ENCODE measurements around the gene WNT8A. TPM values are rescaled to one million over a fixed set of nuclear protein-coding genes. Genes with fewer than 3 reads are reported as not detected.
A peak's percentile ranks its signal among the peaks of the same experiment; 100 is the strongest.

WNT8A gene
- total RNA-seq, 1 donor from 2014 or later: not detected

DNA sequence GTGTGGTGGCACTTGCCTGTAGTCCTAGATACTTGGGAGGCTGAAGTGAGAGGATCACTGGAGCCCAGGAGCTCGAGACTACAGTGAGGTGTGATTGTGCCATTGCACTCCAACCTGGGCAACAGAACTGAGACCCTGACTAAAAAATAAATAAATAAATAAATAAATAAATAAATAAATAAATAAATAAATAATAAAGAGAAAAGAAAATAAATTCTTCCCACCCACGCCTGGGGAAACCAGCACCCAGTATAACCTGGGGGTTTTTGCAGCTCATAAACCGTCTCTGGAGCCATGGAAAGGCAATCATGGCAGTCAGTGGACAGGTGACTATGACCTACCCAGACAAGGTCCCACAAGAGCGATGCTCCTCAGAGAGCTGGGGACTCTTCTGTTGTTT, 7.9 kb downstream of the WNT8A start:
- no peak for DNase-seq

DNA sequence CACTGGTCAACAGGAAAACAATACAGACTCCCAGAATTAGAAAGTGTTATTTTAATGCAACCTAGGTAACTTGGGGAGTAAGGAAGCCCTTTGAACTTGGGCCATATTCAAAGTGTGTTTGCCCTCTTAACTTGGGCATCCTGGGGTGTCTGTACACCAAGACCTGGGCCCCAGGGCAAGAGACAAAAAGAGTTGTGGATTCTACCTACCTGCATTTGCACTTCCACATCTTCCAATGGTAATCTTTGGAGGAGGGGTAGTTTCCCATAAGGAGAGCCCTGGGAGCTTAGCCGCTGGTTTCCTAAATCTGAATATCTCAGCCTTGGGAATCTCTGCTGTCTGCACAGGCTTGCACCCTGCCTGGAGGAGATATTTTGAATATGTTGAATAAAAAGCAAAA, 8.5 kb downstream of the WNT8A start:
- DNase-seq: no peak

DNA sequence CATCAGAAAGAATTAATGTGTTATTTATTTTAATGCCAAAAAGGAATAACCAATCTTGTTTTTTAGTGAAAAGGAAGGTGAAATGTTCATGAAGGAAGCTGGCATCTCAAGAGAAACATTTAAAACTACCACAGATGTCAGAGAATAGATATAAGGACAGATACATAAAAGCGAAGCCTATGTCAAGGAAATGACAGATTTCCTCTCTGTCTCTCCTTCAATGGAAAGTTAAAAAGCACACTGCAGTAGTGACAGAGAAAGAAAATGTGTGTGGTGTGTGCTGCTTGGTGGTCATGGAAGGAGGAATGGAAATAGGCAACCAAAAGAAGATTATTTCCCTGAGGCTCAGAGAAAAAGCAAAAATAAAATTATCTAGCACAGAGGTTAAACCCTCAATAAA, 9.2 kb downstream of the WNT8A start:
- no peak for DNase-seq

DNA sequence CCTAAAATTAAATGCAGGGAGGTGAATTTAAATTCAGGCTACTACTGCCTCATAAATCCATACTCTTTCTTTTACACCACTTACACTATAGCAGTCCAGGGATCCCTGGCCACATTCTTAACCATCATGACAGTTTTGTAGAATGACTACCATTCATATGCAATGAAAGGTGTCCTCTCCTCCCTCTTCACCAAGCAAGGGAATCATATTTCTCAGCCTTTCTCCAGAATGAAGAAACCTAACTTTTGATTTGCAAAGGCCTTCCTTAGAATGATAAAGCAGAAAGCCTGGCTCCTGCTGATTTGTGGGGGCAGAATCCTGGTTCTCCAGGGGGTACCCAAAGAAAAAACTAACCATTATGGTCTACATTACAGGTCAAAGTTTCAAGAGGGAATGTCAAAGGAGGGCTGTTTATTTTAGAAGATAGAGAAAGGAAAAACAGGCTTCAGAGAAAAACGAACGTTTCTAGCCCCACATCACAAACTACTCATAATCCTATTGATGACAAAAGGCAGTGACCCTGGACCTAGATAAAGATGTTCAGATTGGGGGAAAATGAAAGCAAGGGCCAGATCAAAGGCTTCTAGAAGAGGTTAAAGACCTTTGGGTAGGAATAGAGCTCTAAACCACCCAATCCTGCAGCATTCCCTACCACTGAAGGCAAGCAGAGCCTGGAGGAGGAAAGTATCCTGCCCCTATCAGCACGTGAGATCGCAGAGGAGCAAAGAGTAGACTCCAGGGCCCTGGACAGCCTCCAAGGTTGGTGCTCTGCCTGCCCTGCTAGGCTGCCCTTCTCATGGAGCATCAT, 11.5 kb downstream of the WNT8A start:
- no peak for DNase-seq

DNA sequence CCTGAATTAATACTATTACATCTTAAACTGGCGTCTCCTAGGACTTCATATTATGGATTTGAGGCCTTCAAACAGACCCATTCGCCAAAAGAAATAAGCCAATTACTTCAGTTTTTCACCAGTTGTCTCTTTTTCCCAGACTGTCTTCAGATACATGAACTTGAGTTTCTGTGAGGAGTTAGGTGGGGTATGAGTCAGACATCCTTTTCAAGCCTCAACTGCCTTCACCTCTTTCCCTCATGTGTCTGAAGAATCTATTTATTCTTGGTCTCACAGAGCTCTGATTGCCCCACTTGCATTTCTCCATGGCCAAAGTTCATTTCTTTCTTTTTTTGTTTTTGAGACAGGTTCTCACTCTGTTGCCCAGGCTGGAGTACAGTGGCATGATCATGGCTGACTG, 12.5 kb downstream of the WNT8A start:
- DNase-seq: no peak

DNA sequence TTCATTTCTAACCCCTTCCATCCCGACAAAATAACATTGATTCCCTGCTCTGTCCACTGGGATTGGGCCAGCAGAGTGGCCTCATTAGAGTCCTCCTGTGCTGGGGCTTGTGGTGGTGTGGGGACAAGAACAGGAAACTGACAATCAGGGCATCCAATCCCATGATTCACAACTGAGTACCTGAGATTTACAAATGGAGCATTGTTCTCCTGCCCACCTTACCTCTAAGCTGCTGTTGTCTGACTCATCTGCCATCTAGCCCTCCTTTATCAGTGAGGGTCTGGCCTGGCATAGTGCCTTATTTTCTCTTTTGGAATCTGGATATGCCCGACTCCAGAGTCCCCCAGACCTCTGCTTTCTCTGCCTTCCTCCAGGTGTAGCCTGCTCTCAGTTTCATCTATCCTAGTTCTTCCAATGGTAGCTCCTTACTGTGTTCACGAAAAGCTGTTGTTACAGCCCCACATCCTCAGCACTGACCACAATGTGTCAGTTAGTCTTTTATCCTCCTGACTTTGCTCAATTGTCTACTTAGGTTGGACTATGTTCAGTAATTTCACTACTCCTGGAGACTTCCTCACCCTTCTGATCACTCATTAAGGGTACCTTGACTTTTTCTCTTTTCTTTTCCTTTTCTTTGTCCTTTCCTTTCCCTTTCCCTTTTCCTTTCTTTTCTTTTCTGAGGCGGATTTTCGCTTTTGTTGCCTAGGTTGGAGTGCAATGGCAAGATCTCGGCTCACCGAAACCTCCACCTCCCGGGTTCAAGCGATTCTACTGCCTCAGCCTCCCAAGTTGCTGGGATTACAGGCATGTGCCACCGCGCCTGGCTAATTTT, 13.4 kb downstream of the WNT8A start:
- no peak for DNase-seq

DNA sequence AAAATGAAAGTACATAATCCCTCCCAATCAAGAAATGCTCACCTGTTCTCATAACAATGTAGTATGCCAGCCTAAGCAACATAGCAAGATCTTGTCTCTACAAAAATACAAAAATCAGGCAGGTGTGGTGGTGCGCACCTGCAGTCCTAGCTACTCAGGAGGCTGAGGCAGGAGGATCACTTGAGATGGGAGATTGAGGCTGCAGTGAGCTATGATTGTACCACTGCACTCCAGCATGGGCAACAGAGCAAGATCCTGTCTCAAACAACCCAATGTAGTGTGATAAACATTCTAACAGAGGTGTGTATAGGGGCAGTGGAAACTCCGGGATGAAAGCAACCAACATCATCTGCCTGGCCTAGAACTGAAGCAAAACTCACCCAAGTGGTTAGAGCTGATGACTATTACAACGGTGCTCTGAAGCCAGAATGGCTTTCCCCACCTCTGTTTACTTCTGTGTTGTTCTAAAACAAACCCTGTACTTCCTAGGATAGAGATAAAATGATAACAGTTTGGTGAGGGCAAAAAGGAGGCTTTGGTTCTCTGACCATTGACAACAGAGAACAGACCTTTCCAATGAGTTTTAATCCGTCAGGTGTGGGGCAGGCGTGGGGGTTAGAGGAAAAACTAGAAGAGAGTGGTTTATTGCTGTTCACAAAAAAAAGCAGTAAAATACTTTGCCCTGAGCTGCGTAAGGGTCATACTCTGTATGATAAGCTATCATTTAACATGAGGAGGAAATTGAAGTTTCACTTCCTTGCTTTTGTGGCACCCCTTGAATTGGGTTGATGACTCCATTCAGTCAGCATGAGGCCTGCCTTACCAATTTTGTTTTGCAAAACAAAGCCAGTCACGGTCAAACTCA, 18.9 kb downstream of the WNT8A start:
- no peak for DNase-seq

DNA sequence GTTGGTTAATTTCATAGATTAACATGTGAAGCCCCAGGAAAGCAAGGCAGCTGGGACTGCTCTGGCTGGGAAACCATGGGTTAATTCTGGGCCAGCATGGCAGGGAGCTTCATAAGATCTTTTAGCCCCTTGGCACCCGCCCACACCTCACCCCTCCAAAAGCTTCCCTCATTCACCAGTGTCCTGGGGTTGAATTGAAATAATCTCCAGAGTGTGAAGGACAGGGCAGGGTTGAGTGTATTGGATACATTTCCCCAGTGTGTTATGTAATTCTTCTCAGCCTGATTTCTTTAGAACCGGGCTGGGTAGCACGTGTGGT, 19.4 kb downstream of the WNT8A start:
- no peak for DNase-seq

DNA sequence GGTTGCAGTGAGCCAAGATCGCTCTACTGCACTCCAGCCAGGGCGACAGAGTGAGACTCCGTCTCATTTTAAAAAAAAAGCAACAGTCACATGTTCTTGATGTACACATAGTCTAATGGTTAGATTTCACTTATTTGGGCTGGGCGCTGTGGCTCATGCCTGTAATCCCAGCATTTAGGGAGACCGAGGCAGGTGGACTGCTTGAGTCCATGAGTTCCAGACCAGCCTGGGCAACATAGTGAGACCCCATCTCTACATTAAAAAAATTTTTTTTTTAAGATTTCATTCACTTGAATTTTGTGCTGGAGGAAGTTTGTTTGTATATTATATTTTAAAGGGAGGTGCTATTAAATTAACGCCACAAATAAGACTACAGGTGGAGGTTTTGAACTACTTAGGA, 21.9 kb downstream of the WNT8A start:
- no peak for DNase-seq

DNA sequence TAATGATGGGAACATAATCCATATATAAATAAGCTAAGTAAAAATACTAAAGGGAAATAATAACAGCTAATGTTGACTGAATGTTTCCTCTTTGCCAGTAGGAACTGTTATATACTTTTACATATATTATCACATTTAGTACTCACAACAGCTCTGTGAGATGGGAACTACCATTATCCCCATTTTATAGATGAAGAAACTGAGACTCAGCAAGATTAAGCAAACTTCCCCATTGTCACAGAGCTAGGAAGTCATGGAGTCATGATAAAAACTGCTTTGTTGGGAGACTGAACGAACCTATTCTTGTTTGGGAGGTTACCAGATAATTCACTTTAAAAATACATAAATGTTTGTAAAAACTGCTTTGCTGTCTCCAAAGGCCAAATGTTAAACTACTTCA, 23.4 kb downstream of the WNT8A start:
- no peak for DNase-seq

DNA sequence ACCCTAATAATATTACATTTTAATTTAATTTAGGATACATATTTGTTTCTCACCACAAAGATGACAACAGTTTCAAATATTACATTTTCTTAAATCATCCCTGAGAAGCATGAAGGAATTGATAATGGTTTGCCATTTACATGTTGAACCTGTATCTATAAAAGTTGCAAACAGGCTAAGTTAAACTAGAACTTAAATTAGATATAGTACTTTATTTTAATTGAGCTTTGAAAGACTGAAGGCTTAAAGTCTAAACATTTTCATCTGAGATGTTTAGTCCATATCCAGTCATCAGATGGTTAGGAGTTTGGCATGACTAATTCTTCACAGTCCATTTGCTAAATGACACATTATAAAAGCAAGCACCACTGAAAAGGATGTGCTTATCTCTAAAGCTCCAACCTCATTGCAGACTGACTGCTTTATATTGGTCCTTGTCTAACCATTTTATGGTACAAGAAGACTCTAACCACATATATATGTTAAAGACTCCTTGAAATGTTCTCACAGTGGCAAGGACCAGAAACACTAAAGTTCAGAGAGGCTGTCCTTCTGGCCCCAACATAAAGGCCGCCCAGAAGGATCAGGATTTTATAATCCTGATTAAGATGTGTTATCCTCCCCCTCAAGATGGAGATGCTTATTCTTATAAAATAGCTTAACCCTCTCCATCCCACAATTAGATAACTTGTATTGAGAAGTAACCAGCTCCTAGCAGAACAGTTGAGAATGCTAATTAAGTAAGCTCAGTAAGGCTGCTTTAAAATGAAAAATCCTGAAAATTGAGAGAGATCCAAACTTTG, 25.8 kb downstream of the WNT8A start:
- DNase-seq: no peak

DNA sequence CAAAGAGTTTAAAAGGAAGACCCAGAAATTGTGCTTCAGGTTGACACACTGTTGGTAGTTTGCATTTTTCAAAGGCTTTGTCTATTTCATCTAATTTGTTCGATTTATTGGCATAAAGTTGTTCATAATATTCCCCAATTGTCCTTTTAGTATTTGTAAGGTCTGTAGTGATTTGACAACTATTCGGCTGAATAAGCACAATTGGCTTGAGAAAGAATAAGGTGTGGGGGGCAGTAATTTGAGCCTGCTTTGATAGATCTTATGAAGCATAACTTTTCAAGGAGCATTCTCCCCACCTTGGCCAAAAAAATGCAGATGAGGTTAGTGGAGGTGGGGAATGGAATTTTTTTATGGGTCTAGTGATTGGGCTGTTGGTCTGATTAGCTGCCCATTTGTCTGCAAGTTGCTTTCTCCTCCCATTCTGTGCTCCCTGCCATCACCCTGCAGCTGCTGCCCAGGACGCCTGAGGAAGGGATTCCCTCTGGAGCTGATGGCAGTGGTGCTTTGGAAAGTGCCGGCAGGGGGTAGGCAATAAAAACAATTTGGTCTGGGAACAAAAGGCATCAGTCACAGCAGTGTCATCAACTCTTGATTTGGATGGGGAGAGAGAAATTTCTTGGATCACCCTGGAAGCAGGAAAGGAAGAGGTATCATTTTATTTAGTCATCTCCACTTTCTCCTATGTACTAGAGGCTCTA, 26.6 kb downstream of the WNT8A start:
- no peak for DNase-seq

DNA sequence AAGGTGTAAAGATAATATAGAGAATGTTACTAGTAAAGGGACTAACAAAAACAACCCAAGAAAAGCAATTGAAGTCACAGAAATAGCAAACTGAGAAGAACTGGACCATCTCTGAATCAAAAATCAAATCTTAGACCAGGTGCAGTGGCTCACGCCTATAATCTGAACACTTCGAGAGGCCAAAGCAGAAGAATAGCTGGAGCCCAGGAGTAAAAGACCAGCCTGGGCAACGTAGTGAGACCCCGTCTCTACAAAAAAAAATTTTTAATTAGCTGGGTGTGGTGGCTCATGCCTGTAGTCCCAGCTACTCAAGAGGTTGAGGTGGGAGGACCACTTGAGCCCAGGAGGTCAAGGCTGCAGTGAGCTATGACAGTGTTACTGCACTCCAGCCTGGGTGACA, 27.3 kb downstream of the WNT8A start:
- no peak for DNase-seq

DNA sequence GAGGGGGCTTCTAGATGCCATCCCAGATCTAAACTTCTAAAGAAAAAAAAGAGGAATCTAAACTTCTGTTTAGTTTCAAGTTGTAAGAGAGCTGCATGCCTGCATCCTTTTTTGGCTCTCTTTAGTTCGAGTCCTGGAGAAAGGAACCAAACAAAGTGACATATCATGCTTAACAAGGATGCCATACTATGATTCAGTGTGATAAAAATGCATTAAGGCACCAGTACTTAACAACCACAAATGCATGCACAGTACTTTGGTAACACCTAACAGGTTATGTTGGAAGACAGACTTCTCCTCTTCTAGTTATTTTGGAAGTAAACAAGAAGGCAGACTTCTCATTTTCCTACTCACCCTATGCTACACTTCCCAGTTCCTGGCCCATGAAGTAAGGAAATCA, 28.1 kb downstream of the WNT8A start:
- no peak for DNase-seq

DNA sequence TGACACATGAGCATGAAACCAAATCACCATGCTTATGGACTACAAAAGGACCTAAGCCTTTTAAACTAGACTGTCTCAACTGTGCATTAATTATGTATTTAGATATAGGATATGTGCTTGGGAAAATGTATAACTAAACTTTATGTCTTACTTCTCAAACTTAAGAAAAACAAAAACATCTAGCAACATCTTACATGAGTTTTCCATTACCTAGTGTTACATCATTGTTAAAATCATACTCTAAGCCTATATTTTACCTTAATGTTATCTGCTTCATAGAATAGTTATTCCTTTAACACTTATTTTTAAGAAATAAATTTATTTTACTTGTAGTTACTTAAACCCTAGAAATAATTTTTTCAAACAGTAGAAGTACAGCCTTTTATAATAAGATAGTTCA, 31.4 kb downstream of the WNT8A start:
- DNase-seq: no peak

DNA sequence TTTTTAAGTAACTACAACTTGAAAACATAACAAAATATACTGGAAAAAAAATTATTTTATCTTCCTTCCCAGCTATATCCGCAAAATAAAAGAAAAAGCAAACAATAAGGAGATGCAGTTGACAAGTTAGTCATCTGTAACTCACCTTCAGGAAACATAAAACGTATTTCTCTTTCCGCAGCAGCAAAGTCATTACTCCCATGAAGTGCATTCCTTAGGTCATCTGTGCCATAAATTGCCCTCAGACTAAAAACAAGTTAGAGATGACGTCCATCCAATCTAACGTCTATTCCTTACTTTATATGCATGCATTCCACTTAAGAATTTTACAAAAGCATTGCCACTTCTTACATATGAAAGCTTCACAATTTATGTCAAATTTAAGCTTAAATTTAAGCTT, 44.5 kb downstream of the WNT8A start:
- no peak for DNase-seq

DNA sequence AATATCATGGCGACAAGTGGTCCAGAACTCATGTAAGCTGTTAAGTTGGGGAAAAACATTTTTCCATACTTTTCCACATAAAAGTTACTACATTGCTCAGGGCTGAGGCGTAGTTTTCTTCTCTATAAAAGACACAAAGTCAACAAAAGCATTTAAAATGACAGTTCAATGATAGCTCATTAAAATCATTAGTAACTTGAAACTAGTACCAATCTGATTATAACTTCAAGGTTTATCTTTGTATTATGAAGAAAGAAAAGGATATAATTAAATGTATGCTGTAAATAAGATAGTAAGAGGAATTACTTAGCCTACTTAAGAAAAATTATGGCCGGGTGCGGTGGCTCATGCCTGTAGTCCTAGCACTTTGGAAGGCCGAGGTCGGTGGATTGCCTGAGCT, 45.5 kb downstream of the WNT8A start:
- no peak for DNase-seq

DNA sequence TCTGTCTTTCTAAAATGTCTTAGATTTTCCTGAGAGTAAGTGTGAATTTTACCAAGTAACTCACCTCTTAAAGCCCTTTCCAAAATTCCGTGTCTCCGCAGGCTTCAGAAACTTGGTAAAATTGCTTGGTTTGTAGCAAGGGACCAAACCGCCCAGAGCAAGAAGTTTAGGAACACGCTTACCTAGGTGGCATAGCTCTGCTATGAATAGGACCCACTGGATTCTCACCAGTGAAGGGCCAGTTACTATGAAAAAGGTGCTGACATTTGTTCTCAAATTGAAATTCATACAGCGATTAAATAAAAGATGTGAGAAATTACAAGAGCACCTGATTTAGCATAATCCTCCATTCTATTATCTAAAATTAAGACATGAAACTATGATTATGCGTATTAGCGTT, 48.7 kb downstream of the WNT8A start:
- DNase-seq: no peak

DNA sequence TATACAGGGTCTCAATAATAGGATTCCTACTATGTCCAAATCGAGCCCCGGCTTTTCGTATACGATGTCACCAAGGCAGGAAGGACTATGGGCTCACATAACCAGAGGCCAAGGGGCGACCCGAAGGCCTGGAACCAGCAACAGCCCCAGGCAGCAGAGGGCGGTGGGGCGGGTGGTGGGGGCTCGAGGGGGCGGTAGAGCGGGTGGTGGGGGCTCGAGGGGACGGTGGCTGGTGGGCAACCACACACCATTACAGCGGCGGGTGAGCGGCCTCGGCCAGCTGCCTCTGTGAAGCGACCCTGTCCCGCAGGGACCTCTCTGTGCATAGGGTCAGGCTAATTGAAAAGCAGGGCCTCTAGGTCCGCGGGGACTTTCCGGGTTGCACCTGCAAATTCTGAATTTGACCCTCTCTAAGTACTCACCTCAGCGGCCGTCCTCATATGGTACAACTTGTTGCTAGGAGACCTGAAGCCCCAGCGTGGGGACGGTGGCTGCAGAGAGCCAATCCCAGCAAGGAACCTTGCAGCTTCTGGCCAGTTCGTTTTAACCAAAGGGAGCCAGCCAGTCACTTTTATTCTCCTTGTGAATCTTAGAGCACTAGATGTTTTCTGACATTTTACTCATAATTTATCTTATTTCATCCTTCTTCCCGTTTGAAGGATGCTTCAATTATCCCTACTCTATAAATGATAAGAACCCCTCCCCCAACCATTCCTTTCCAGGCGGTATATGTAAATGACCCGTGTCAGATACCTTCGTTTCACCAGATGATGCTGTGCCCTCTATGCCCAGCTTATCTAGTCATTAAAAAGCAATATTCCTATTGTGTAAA, 55.3 kb downstream of the WNT8A start, which contains the start of gene NME5:
NME5 (minus strand) TSS at position 480 of the 832 bp plus-strand sequence. CDS start 648 bp downstream, outside the sequence.
- peak; percentile 67 for DNase-seq

DNA sequence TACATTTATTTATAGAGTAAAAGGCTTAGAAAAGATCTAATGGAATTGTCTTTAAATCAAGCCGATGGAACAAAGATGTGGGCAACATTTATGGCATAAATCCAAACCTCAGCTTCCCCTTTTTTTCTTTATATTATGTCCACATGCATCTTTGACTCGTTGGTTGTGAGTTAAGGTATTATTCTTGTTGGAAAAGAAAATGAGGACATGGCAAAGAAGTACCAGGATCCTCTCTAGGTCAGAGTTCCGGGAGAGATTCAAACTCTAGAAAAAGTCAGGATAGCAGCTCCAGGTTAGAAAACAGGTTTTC, 55.9 kb downstream of the WNT8A start:
- DNase-seq: no peak

DNA sequence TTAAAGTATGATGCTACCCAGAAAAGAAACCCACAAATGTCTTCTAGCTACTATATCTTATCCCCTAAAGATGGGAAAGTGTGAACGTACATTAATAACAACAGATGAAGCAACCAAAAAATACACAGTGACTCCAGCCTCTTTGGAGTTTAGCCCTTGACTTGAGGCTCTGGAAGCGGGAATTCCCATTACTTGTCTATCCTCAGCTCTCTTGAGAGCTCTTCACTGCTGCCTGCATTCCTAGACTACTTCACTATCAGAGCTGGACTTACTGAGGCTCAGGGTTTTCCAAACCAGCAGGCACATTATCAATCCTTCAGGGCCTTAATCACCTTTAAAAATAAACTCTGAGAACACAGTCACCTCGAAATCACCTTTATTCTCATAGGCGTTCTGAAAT, 56.4 kb downstream of the WNT8A start:
- no peak for DNase-seq

Data from occipital lobe (tissue), 2 donors.